ENCODE measurements around the gene KCNQ1OT1.

KCNQ1OT1 gene

GRCh38 chr11:2578929-2579270, 120.9 kb downstream of the KCNQ1OT1 start:
- POLR2A ChIA-PET (ENCODE audit: low non-redundant PET): no interaction called here
- CTCF ChIA-PET: interaction anchor here (1.1 kb wide), 1 partner anchor 21 kb away, joined by 3 read pairs; no protein-coding TSS in a partner anchor
- no peak for TF ChIP-seq CTCF (conservative IDR thresholded peaks at IDR 0.05; ENCODE audit: low read depth)
- DNase-seq (ENCODE audit: low spot score): no peak
- no peak overlapping the region for H3K27ac ChIP-seq

GRCh38 chr11:2577991-2578928, 121.5 kb downstream of the KCNQ1OT1 start:
- TF ChIP-seq CTCF (conservative IDR thresholded peaks at IDR 0.05; ENCODE audit: low read depth): no peak
- DNase-seq (ENCODE audit: low spot score): no peak
- H3K27ac ChIP-seq: no peak overlapping the region
- ChIA-PET CTCF (interaction anchor here (1.1 kb wide), 1 partner anchor 21 kb away, joined by 3 read pairs; no protein-coding TSS in a partner anchor), POLR2A (ENCODE audit: low non-redundant PET) (no interaction called here)

- DNase-seq (ENCODE audit: low spot score): no peak
- H3K27ac ChIP-seq: no peak overlapping the region
- no peak for TF ChIP-seq CTCF (conservative IDR thresholded peaks at IDR 0.05; ENCODE audit: low read depth)
- ChIA-PET CTCF (no interaction called here), POLR2A (ENCODE audit: low non-redundant PET) (no interaction called here)
These were observed 122.5 kb downstream of the KCNQ1OT1 start for GRCh38 chr11:2577031-2577990.

GRCh38 chr11:2576549-2576948, 123.2 kb downstream of the KCNQ1OT1 start:
- DNase-seq (ENCODE audit: low spot score): no peak
- CTCF ChIA-PET: no interaction called here
- TF ChIP-seq CTCF (conservative IDR thresholded peaks at IDR 0.05; ENCODE audit: low read depth): no peak
- H3K27ac ChIP-seq: no peak overlapping the region
- POLR2A ChIA-PET (ENCODE audit: low non-redundant PET): no interaction called here

- ChIA-PET CTCF (no interaction called here), POLR2A (ENCODE audit: low non-redundant PET) (no interaction called here)
- no peak overlapping the region for H3K27ac ChIP-seq
- no peak for TF ChIP-seq CTCF (conservative IDR thresholded peaks at IDR 0.05; ENCODE audit: low read depth)
- no peak for DNase-seq (ENCODE audit: low spot score)
These were observed 123.7 kb downstream of the KCNQ1OT1 start for GRCh38 chr11:2576111-2576510.

GRCh38 chr11:2575591-2576051, 124.2 kb downstream of the KCNQ1OT1 start:
- ChIA-PET CTCF (no interaction called here), POLR2A (ENCODE audit: low non-redundant PET) (no interaction called here)
- no peak for DNase-seq (ENCODE audit: low spot score)
- no peak for TF ChIP-seq CTCF (conservative IDR thresholded peaks at IDR 0.05; ENCODE audit: low read depth)
- H3K27ac ChIP-seq: peak overlapping the region; percentile 70
